ENCODE data around the gene ATP2A2.
"Not testable (repeated sequence)": the region's sequence is repeated elsewhere in the genome, so short reads cannot be mapped to it uniquely, and the experiment has no call there.

ATP2A2 gene

DNA sequence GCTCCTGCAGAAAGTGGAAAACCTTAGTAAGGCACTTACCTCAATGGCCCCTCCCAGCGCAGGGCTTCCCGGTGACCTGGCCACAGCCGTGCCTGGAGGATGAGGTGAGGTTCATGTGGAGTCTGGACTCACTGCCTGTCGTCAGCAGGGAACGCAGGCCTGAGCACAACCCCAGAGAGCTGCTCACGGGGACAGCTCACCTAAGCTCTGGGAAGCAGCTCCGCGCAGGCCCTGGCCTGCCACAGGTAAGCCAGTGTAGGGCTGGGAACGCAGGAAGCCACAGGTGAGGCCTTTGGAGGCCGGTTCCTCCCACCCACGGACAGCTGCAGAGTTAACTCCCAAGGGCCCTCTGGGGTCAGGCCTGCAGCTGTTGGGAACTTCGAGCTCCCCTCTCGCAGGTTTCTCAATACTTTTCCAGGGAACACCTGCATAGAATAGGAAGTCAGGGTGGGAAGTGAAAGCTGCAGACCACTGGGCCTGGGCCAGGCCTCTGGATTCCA, 89.7 kb downstream of the ATP2A2 start:
- DNase-seq: no peak

DNA sequence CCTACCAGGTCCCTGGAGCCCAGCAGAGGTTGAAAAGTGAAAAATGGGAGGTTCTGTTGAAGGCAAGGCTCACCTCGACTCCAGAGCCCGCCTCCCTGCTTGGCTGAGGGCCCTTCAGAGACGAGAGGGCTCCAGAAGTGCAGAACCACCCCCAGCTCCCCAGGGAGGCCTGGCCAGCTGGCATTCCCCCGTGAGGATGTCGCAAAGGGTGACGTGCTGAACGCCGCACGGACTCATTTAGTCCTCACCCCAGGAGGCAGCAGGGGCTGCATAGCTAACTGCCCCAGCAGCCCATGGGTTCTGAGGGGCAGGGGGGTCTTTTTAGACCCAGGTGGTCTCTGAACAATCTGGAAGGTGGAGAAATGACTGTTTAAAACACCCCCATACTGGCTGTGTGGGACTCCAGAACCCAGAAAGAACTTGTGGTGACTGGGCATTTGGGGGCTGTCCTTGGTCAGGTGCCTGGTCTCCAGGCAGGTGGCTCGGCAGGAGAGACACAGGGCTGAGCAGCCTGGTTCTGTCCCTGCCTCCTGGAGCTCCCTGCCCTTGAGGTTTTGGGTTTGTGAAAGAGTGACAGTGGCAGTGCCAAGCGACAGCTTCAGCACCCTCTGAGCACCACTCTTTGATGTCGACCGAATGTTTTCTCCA, 90.5 kb downstream of the ATP2A2 start:
- DNase-seq: no peak

DNA sequence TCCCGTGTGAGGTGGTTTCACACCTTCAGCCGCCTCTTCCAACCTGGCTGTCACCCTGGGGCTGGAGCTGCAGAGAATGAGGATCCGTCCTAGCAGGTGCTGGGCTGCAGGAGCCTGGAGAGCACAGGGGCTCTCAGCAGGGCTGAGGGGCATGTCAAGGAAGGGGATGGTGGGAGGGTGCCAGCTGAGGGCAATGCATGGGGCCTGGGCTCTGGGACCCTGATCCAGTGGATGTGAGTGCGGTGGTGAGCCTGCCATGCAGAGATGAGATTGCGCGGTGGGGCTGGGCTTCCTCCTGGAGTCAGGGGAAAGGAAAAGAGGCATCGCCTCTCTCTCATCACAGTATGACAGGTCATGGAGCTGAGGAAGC, 91.0 kb downstream of the ATP2A2 start:
- DNase-seq: no peak

DNA sequence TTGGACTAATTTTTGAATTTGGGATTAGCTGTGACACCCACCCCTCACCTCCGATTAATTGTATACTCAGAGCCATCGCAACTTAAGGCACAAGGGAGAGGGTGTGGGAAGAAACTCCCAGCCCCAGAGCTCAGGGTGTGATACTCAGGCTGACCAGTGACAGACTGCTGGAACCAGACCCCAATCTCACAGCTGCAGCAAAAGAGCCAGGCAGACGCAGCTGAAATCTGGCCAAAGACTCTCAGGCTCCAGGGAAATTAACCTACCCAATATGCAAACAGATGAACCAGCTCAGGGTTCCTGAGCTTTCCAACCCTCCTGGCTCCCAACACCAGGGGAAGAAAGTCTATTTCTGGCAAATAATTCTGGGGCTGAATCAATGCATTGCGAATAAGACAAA, 92.0 kb downstream of the ATP2A2 start:
- no peak for DNase-seq

DNA sequence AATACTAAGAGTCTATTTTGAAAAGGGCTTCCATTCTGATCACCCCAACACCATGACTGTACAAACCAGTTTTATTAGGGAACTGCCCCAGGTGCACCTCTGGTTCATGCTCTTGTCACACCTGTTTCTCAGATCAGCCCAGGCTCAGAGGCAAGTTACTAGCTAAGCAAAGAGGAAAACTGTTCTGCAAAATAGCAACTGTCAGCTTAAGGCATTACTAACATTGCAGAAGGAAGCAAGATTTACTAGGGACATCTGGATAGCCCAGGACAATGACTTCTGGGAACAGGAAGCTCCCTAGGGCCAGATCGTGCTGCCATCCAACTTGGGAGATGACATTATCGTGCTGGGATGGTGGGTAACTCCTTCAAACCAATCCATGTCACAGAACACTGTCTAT, 92.4 kb downstream of the ATP2A2 start:
- no peak for DNase-seq

DNA sequence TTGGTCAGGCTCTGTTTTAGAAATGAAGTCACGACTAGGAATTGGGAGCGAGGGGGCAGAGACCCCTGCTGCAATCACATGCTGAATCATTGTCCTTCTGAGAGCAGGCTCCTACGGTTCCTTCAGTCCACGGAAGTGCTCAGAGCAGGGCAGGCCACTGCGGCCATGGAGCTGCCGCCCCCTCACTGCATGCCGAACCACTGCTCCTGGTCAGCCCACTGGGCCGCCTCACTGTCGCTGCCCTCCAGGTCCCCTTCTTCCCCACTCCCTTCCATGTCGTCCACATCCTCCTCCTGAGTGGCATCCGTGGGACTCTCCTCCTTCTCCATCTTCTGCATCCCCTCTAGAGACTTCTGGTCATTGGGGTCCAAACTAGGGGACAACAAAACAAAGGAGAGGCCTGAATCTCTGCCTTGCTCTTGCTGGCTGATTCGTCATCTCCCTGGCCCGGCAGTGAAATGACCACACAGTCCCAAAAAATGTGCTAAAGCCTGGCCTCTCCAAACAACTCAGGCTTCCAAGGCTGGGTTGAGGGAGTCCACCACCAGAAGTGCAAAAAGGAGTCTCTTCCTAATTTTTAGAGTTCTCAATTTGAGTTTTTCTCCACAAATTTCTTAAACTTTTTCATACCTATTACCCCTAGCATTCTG, 93.0 kb downstream of the ATP2A2 start:
- no peak for DNase-seq

DNA sequence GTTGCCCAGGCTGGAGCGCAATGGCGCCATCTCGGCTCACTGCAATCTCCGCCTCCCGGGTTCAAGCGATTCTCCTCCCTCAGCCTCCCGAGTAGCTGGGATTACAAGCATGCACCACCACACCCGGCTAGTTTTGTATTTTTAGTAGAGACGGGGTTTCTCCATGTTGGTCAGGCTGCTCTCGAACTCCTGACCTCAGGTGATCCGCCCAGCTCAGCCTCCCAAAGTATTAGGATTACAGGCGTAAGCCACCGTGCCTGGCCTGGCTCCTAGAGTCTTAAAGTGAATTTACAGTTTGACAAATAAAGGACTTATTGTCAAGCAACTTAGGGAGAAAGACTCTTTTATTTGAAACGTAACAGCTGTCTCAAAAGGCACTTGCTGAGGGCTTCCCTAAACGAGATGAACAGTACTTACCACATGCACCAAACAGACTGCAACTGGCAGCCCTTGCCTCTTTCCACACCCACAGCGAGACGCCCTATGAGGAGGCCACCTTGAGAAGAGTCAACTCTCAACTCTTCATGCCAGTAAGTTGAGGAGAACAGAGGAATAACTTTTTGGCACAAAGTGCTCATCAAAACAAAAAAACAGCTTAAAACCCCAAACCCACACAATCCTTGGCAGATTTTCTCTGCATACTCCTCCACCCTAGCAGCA, 97.2 kb downstream of the ATP2A2 start:
- not testable (repeated sequence) for DNase-seq

DNA sequence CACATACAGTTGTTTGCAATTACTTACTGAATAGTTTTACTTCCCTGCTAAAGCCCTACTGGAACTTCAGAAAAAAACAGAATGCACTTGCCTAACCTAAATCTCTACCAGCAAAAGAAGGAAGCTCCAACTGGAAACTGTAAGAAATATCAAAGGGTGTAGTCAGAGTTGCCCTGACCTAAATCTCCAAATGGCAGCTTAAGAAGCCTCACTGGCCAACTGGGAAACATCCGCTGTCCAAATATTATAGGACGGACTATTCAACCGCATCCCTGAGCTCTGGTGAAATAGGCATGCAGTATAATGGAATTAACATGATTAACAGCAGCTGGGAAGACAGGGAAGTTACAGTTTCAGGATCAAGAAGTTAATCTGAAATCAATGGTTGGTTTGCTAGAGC, 98.2 kb downstream of the ATP2A2 start:
- no peak for DNase-seq

DNA sequence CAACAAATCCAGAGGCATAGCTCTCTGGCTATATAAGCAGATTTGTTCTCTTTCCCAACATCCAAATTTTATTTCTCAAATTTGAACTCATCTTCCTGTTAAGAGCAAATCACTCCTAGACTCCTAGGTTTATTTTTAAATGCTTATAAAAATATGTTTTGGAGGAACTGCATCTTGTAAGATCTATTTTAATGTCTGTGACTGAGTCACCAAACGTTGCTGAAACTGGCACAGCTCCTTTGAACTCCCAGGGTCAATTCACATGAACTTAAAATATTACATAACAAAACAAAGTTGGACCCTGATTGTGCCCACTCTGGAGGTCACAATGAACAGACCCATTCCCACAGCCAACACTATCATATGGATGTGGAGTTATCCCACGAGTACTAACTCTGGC, 98.6 kb downstream of the ATP2A2 start:
- no peak for DNase-seq

DNA sequence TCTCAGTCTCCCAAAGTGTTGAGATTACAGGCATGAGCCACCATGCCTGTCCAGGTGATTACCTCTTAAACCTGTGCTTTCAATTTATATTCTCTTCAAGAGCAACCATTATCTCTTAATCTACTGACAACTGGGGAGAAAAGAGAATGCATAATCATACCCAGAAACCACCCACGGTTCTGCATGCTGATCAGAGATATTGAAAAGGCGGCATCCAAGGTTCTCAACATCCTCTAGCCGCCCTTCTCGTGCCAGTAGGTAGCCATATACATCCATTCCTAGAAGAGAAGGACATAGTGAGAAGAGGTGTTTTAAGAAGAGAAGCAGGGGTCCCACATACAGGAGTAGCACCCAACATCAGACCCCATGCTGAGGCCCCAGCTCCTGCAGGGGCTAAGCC, 101.6 kb downstream of the ATP2A2 start:
- DNase-seq: no peak

All from activated T-cell treated with anti-CD3 and anti-CD28 coated beads, Interleukin-2, amount 50 U/mL, for 1 hour (primary cell).